Retinal pigment epithelial cell (primary cell): ENCODE results near the gene MTMR12.

Experiments
- DNase-seq: peaks from one replicate; pipeline ENCODE4 v3.0.0-alpha.2; 2010; ENCODE audit warnings: low read depth
- H3K4me3 ChIP-seq: 2 replicates; pipeline ENCODE4 v1.5.1; 2011; ENCODE audit warnings: mild to moderate bottlenecking, low read length, control low read depth, moderate library complexity
- TF ChIP-seq, protein P1 (sequence below): conservative IDR thresholded peaks from 2 replicates; pipeline ENCODE4 v1.5.1; 2011; ENCODE audit warnings: low read depth, low read length, control low read depth, inconsistent platforms

MTMR12 gene

DNA sequence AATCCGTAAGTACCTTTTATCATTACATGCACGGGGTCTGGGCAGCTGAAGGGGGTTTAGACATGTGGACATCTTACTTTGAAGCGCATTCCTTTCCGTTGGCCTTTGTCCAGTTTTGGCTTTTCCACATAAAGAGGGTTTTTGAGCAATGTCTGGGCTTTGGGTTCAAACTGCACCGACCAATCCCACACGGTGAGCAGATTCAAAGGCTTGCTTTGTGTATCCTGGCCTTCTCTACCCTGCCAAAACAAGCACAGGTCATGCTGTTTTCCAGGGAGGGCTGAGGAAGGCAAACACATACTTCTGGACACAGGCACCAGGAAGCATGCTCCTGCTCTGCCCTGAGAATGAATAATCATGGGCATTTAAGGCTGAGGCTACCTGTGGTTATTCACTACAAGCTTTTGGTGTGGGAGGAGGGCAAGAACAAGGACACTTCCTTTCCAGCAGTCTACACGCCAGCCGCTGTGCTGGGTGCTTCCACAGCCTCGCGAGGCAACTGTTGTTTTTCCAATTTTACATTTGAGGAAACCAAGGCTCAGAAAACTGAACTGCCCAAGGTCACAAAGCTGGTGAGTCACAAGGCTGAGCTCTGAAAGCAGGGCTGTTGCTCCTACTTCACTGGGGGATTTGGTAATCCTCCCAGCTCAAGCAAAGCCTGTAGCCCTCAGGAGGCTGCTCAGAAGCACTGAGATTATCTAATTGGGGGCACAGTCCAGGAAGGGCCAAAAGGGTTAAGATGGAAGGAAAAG is 78.9 kb downstream of the MTMR12 start:
- no peak overlapping the region for H3K4me3 ChIP-seq
- DNase-seq = peak; percentile 76
- TF ChIP-seq, protein P1, sequence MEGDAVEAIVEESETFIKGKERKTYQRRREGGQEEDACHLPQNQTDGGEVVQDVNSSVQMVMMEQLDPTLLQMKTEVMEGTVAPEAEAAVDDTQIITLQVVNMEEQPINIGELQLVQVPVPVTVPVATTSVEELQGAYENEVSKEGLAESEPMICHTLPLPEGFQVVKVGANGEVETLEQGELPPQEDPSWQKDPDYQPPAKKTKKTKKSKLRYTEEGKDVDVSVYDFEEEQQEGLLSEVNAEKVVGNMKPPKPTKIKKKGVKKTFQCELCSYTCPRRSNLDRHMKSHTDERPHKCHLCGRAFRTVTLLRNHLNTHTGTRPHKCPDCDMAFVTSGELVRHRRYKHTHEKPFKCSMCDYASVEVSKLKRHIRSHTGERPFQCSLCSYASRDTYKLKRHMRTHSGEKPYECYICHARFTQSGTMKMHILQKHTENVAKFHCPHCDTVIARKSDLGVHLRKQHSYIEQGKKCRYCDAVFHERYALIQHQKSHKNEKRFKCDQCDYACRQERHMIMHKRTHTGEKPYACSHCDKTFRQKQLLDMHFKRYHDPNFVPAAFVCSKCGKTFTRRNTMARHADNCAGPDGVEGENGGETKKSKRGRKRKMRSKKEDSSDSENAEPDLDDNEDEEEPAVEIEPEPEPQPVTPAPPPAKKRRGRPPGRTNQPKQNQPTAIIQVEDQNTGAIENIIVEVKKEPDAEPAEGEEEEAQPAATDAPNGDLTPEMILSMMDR = no peak

DNA sequence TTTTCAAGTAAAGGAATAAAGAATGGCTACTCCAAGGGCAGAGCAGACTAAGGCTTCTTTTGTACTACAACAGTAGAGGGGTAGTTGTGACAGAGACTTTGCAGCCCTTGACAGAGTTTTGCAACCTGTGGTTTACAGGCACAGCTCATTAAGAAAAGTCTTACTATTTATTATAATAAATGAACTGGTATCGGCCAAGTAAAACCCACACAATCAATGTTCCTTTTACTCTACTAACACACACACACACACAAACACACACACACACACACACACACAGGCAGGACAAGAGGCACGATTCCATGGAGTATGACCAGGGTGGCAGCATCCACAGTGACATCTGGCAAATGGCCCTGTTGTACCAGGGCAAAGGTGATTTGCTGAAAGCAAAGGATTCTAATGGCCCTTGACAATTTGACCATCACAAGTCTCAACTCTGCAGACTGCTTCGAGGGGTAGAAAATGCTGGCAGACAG is 79.5 kb downstream of the MTMR12 start:
- no peak for DNase-seq
- no peak overlapping the region for H3K4me3 ChIP-seq
- TF ChIP-seq, protein P1 = no peak

DNA sequence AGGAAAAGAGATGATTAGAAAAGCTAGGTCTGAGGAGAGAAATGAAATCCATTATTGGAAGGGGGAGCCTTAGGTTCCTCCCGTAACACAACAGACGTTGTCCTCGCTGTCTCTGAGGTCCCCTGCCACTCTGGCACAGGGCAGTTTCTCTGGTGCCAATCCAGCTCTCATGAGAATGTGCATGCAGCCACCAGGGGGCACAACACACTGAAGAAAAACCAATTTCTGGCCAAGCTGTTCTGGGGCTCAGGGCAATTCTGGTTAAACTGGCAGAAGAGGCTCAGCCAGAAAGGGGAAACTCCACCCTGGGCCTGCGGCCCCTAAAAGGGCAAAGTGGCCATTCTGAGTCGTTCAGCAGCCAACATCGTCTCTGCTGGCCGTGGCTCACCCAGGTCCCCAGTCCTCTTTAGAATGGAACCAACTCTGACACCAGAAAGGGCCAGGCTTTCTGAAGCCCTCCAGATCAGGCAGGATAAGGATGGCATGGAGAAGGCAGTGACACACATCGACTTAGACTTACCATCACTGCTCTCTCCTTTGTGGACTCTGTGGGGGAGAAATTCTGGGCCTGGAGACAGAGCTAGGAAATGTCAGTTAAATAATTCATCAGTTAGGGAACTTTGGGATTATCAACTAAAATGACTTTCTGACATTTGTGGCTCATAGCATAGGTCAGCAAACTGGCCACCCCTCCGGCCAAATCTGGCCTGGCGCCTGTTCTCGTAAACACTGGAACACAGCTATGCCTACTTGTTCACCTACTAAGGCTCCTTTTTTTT is 80.1 kb downstream of the MTMR12 start:
- H3K4me3 ChIP-seq = no peak overlapping the region
- TF ChIP-seq, protein P1 = peak; percentile 81
- DNase-seq = no peak

DNA sequence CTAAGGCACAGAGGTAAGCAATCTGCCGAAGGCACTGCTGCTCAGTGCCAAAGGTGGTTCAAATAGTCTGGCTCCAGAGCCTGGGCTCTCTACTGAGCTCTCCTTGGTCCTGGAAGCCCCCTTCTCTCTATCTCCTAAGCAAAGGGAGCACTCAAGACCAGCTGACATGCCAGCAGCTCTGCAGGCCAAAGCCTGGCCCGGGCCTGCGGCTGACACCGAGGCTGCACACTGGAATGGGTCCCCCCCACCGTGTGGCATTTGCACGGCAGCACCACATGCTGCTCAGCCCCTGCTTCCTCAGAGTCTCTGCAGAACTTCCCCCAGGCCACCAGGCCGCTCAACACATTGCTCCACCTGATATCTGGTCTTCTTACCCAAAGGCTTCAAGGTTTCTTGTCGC is 80.8 kb downstream of the MTMR12 start:
- DNase-seq = no peak
- TF ChIP-seq, protein P1 = no peak
- no peak overlapping the region for H3K4me3 ChIP-seq

DNA sequence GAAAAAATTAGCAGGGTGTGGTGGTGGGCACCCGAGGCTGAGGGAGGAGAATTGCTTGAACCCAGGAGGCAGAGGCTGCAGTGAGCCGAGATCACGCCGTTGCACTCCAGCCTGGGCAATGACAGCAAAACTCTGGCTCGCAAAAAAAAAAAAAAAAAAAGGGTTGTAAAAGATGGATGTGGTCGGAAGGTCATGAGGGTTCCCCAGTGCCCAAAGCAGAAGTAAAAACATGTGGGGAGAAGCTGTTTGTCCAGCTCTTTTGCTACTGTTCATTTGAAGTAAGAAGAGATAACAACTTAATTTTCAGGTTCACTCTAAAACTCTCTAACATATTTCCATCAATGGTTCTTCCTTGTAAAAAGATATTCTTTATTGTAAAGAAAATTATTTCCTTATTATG is 81.5 kb downstream of the MTMR12 start:
- TF ChIP-seq, protein P1 = no peak

DNA sequence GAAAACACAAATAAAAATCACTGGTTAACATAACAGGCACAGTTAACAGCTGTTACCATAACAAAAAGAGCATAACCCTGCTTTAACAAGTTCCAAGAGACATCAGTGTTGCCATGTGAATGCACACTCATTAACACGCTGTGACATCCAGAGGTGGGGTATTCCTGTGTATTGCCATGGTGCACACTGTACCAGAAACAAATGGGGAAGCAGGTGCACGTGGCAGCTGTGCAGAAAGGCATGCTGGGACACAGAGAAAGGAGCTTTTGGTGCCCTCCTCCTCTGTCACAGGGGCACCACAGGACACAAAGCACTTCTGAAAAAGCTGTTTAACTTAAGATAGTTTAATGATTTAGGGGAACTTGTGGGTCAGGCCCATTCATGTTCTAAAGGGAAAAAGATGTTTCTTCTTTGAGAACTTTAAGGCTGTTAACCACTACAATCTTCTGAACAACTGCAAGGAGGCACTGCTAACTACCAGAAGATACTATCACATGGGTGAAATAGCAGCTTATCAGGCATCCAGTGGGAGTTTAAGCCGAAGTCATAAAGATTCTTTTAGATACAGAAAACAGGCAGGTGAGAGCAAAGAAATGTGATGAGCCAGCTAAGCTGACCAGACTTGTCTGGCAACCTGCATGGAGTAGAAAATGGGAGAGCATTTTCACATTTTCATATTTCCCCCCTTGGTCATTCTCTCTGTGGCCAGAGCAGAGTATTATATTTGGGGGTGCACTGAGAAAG is 82.2 kb downstream of the MTMR12 start:
- DNase-seq = no peak
- no peak overlapping the region for H3K4me3 ChIP-seq
- TF ChIP-seq, protein P1 = no peak

More for the DNA sequence above, 81.5 kb downstream of the MTMR12 start:
- no peak overlapping the region for H3K4me3 ChIP-seq
- DNase-seq = no peak
